Bronchial epithelial cell (primary cell): ENCODE results near the gene RARRES1. TPM values are rescaled to one million over a fixed set of nuclear protein-coding genes. Genes with fewer than 3 reads are reported as not detected.
A peak's percentile ranks its signal among the peaks of the same experiment; 100 is the strongest.

Experiments used
- DNase-seq: peaks from one replicate; pipeline ENCODE4 v3.0.0-alpha.2; 2010; ENCODE audit warnings: low read depth
- FAIRE-seq: peaks from 2 replicates; lab custom pipeline; 2011; peaks lifted over from hg19 to GRCh38; lab: Jason Lieb, UNC
- H3K27me3 ChIP-seq: 2 replicates; pipeline ENCODE4 v1.5.1; 2011; ENCODE audit warnings: low read length; ENCODE audit not compliant: control insufficient read depth, insufficient read depth
- H3K36me3 ChIP-seq: 2 replicates; pipeline ENCODE4 v1.5.1; 2011; ENCODE audit warnings: low read length; ENCODE audit not compliant: control insufficient read depth, insufficient read depth
- H3K4me3 ChIP-seq: 2 replicates; pipeline ENCODE4 v1.5.1; 2011; ENCODE audit warnings: mild to moderate bottlenecking, low read depth, low read length, control low read depth
- total RNA-seq: library from RNA; depleted of rRNA; stranded (reverse); fragments of >200 nt; gene quantifications from 2 replicates; pipeline ENCODE4 v1.2.1, GENCODE V29; 2014
- TF ChIP-seq, protein P1 (sequence below): IDR thresholded peaks from 2 replicates; pipeline ENCODE4 v1.5.1; 2011; ENCODE audit warnings: mild to moderate bottlenecking, moderate library complexity, low read length, control low read depth, inconsistent platforms; ENCODE audit not compliant: insufficient read depth, severe bottlenecking

Gene RARRES1, protein sequence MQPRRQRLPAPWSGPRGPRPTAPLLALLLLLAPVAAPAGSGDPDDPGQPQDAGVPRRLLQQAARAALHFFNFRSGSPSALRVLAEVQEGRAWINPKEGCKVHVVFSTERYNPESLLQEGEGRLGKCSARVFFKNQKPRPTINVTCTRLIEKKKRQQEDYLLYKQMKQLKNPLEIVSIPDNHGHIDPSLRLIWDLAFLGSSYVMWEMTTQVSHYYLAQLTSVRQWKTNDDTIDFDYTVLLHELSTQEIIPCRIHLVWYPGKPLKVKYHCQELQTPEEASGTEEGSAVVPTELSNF
- total RNA-seq: 2.4 TPM in 1 of 2 replicates, not detected in the other

DNA sequence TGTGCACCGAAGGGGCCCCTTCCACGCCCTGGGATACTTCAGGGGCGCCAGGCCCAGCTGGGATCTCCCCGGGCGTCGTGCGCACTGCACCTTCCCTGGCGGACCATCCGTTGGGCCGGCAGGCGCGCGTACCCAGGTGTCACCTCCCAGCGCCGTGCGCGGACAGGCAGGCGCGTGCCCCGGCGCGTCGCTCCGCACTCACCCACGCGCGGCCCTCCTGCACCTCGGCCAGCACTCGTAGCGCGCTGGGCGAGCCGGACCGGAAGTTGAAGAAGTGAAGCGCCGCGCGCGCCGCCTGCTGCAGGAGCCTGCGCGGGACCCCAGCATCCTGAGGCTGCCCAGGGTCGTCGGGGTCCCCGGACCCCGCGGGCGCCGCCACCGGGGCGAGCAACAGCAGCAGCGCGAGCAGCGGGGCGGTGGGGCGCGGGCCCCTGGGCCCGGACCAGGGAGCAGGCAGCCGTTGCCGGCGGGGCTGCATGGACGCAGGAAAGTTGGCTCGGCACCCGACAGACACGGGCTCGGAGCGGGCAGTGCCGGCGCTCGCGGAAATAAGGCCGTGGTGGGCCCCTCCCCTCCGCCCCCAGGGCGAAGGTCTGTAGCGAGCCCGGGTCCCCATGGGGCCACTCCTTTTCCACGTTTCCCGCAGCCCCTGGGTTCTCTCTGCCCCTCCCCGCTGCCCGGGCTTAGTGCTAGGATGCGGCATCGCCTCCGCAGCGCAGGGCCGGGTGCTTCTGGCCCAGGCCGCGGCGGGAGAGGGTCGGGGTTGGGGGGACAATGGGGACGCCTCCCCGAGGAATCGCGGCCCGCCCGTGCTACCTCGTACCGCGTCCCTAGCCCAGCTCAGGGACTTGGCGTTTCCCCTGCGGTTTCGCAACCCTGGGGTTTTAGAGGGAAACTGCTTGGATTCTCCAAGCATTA, at the start of gene RARRES1:
RARRES1 (minus strand) TSS at position 520 of the 918 bp plus-strand sequence; CDS start at position 478, 42 bp downstream.
- TF ChIP-seq, protein P1, sequence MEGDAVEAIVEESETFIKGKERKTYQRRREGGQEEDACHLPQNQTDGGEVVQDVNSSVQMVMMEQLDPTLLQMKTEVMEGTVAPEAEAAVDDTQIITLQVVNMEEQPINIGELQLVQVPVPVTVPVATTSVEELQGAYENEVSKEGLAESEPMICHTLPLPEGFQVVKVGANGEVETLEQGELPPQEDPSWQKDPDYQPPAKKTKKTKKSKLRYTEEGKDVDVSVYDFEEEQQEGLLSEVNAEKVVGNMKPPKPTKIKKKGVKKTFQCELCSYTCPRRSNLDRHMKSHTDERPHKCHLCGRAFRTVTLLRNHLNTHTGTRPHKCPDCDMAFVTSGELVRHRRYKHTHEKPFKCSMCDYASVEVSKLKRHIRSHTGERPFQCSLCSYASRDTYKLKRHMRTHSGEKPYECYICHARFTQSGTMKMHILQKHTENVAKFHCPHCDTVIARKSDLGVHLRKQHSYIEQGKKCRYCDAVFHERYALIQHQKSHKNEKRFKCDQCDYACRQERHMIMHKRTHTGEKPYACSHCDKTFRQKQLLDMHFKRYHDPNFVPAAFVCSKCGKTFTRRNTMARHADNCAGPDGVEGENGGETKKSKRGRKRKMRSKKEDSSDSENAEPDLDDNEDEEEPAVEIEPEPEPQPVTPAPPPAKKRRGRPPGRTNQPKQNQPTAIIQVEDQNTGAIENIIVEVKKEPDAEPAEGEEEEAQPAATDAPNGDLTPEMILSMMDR: no peak
- no peaks in the 10 kb centered on the region for H3K27me3 ChIP-seq
- FAIRE-seq (no peak), DNase-seq (peak; percentile 28)
- H3K36me3 ChIP-seq: no peaks in the 10 kb centered on the region
- H3K4me3 ChIP-seq: peak within 1 kb of the TSS; percentile 40

DNA sequence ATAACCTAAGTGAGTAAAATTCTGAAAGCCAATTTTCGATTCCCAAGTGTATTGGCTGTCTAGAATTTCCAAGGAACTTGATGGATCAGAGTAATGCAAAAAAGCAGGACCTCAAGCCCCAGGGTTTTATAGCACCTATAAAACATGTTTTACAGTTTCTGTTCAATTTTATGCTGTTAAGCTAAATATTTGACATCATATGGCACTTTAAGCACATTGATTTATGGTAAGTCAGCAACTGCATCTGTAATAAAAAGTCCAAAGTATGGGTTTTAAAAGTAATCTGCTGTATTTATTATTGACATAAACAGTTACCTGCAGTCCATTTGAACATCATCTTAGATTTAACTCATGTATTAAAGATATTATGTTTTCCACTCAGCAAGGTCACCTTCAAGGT, 49.6 kb upstream of the RARRES1 start:
- no peak for DNase-seq
- H3K36me3 ChIP-seq: no peaks in the 10 kb centered on the region
- FAIRE-seq: no peak
- H3K27me3 ChIP-seq: no peaks in the 10 kb centered on the region
- TF ChIP-seq, protein P1: no peak
- H3K4me3 ChIP-seq: no peak overlapping the region

DNA sequence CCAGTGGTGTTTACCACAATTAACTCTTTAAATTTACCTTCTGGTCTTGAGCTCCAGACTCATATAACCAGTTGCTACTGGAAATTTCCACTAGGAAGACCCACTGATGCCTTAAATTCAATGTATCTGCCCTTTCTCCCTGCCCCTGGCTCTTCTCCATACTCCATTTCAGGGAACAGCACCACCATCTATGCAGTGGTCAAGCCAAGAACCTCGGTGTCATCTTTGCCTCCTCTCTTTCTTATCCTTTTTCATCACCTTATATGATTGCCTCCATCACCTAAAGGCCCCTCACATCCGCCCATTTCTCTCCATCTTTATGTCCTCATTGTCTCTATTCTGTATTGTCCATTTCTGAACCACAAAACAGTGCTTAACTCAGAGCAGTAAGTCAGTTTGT, 48.9 kb upstream of the RARRES1 start:
- FAIRE-seq (no peak), DNase-seq (no peak)
- Histone ChIP-seq H3K27me3 (no peaks in the 10 kb centered on the region), H3K36me3 (no peaks in the 10 kb centered on the region), H3K4me3 (no peak overlapping the region)
- TF ChIP-seq, protein P1: no peak

DNA sequence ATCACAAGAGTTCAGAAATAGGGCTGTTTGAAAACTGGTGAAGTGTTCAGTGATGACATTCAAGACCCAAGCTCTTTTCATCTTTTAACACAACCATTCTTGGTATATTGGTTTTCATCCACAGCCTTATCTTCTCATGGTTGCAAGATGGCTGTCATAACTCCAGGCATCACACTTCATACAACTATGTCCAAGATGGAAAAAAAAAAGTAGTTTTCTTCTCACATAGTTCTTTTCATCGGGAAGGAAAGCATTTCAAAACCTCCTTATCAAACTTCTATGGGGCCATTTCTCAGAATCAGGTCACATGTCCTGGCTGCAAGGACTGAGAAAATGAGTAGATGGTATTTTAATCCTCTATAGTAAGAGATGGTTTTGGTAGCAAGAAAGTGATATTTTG, 48.5 kb upstream of the RARRES1 start:
- H3K27me3 ChIP-seq: no peaks in the 10 kb centered on the region
- DNase-seq: no peak
- H3K36me3 ChIP-seq: no peaks in the 10 kb centered on the region
- TF ChIP-seq, protein P1: no peak
- no peak overlapping the region for H3K4me3 ChIP-seq
- FAIRE-seq: no peak

DNA sequence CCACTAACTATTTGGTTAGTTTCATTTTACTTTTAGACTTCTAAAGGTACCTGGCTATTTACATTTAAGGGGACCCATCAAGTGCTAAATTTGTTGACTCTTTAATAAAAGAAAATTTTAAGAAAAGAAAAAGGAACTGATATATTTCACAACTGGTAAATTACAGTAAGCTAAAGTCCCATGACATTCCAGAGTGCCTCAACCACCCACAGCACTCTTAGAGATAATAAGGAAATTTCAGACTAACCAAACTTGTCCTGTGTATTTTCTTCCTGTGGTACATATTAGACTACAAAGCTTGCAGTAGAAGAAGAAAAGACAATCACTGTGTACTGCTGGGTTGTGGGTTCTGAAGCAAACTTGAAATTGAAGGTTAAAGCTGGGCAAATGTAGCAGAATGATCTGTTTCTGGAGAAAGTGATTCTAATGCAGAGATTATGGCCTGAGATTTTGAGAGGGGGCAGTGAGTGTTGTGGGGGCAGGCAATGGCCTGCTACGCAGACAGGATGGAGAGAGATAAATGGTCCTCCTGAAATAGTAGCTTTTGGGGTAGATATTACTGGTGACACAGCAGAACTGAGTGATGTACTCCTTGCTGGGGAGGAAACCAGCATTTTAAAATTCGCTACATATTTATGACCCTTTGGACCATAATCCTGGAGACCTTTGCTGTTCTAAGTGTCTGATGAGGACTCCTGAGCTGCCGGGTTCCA, 45.1 kb upstream of the RARRES1 start:
- DNase-seq: no peak
- no peak for FAIRE-seq
- TF ChIP-seq, protein P1: no peak
- Histone ChIP-seq H3K36me3 (no peaks in the 10 kb centered on the region), H3K27me3 (no peaks in the 10 kb centered on the region), H3K4me3 (no peak overlapping the region)
